Astrocyte (in vitro differentiated cells and primary cell): ENCODE measurements around the gene RBM22. TPM values are rescaled to one million over a fixed set of nuclear protein-coding genes. Genes with fewer than 3 reads are reported as not detected.

Experiments used
- DNase-seq: peaks from one replicate; pipeline ENCODE4 v3.0.0-alpha.2; 2010; ENCODE audit warnings: low read depth
- FAIRE-seq: peaks from 2 replicates; lab custom pipeline; 2011; peaks lifted over from hg19 to GRCh38; lab: Jason Lieb, UNC
- H2AFZ ChIP-seq: 2 replicates; pipeline ENCODE4 v1.6.0; 2012; ENCODE audit warnings: low read depth, low read length, inconsistent platforms
- H3K27ac ChIP-seq: 2 replicates; pipeline ENCODE4 v1.5.1; 2011; ENCODE audit warnings: low read depth, low read length, inconsistent platforms
- H3K27me3 ChIP-seq: 2 replicates; pipeline ENCODE4 v1.6.0; 2011; ENCODE audit warnings: low read length, inconsistent platforms; ENCODE audit not compliant: insufficient read depth
- H3K36me3 ChIP-seq: 2 replicates; pipeline ENCODE4 v1.5.1; 2011; ENCODE audit warnings: low read length, inconsistent platforms; ENCODE audit not compliant: insufficient read depth
- H3K4me1 ChIP-seq: 2 replicates; pipeline ENCODE4 v1.5.1; 2011; ENCODE audit warnings: low read length, inconsistent platforms; ENCODE audit not compliant: insufficient read depth
- H3K4me2 ChIP-seq: 2 replicates; pipeline ENCODE4 v1.6.0; 2012; ENCODE audit warnings: low read length, inconsistent platforms
- H3K4me3 ChIP-seq: 2 replicates; pipeline ENCODE4 v1.5.1; 2011; ENCODE audit warnings: low read depth, mild to moderate bottlenecking, low read length, inconsistent platforms; ENCODE audit not compliant: insufficient read depth
- H3K79me2 ChIP-seq: 2 replicates; pipeline ENCODE4 v1.6.0; 2012; ENCODE audit warnings: mild to moderate bottlenecking, low read length, inconsistent platforms; ENCODE audit not compliant: insufficient read depth
- H3K9ac ChIP-seq: 2 replicates; pipeline ENCODE4 v1.6.0; 2012; ENCODE audit warnings: mild to moderate bottlenecking, low read length, inconsistent platforms
- H3K9me3 ChIP-seq: 2 replicates; pipeline ENCODE4 v1.5.1; 2012; ENCODE audit warnings: low read depth, mild to moderate bottlenecking, low read length, inconsistent platforms; ENCODE audit not compliant: insufficient read depth
- H4K20me1 ChIP-seq: 2 replicates; pipeline ENCODE4 v1.6.0; 2012; ENCODE audit warnings: low read length, inconsistent platforms; ENCODE audit not compliant: insufficient read depth
- H3K27ac Mint-ChIP-seq: one replicate; pipeline ENCODE4 v1.8.0; 2021; ENCODE audit warnings: mild to moderate bottlenecking, mixed read lengths; ENCODE audit not compliant: unreplicated experiment
- H3K27me3 Mint-ChIP-seq: one replicate; pipeline ENCODE4 v1.8.0; 2021; ENCODE audit warnings: low read depth, mixed read lengths; ENCODE audit not compliant: unreplicated experiment
- H3K36me3 Mint-ChIP-seq: one replicate; pipeline ENCODE4 v1.8.0; 2021; ENCODE audit warnings: low read depth, mixed read lengths; ENCODE audit not compliant: unreplicated experiment
- H3K4me1 Mint-ChIP-seq: one replicate; pipeline ENCODE4 v1.8.0; 2021; ENCODE audit warnings: low read depth, mixed read lengths; ENCODE audit not compliant: unreplicated experiment
- H3K4me3 Mint-ChIP-seq: one replicate; pipeline ENCODE4 v1.8.0; 2021; ENCODE audit warnings: mild to moderate bottlenecking, moderate library complexity, mixed read lengths; ENCODE audit not compliant: unreplicated experiment
- H3K9me3 Mint-ChIP-seq: one replicate; pipeline ENCODE4 v1.8.0; 2021; ENCODE audit warnings: mild to moderate bottlenecking, mixed read lengths; ENCODE audit not compliant: unreplicated experiment
- CTCF ChIP-seq: IDR thresholded peaks from 2 replicates; pipeline ENCODE4 v1.5.1; 2011; ENCODE audit warnings: low read depth, mild to moderate bottlenecking, inconsistent platforms, low read length, moderate library complexity; ENCODE audit not compliant: insufficient read depth
- EZH2 ChIP-seq: IDR thresholded peaks from 2 replicates; pipeline ENCODE4 v1.6.1; 2012; ENCODE audit warnings: mild to moderate bottlenecking, low read length, inconsistent platforms; ENCODE audit not compliant: insufficient read depth
- total RNA-seq: library from RNA; stranded (reverse); gene quantifications from 2 replicates; pipeline ENCODE4 v1.2.1, GENCODE V29; 2021

The RBM22 gene
- total RNA-seq, 1 donor from 2014 or later, result 47.4 TPM

GRCh38 chr5:150659360-150660107 lies 41.3 kb downstream of the RBM22 start:
- Mint-ChIP-seq H3K27ac (no peak overlapping the region), H3K9me3 (peaks cover 3% of the 10 kb centered on the region), H3K4me3 (no peak overlapping the region), H3K27me3 (peaks cover 26% of the 10 kb centered on the region), H3K36me3 (peaks cover 4% of the 10 kb centered on the region), H3K4me1 (peaks cover 14% of the 10 kb centered on the region)
- Histone ChIP-seq H2AFZ (no peak overlapping the region), H3K79me2 (peaks cover under 1% of the 10 kb centered on the region), H3K4me1 (peaks cover 15% of the 10 kb centered on the region), H3K27ac (no peak overlapping the region), H3K27me3 (peaks cover 14% of the 10 kb centered on the region), H3K4me2 (no peak overlapping the region), H3K4me3 (no peak overlapping the region), H3K9me3 (no peaks in the 10 kb centered on the region), H3K36me3 (no peaks in the 10 kb centered on the region), H3K9ac (no peak overlapping the region), H4K20me1 (peaks cover 14% of the 10 kb centered on the region)
- TF ChIP-seq CTCF (no peak), EZH2 (no peak)
- DNase-seq (no peak), FAIRE-seq (no peak)

- peaks cover 7% of the 10 kb centered on the region for H3K36me3 Mint-ChIP-seq
- peaks cover 23% of the 10 kb centered on the region for H3K27me3 Mint-ChIP-seq
- Histone ChIP-seq H2AFZ (no peak overlapping the region), H3K4me1 (peaks cover 16% of the 10 kb centered on the region), H4K20me1 (peaks cover 22% of the 10 kb centered on the region), H3K79me2 (peaks cover 4% of the 10 kb centered on the region), H3K27ac (no peak overlapping the region), H3K9me3 (no peaks in the 10 kb centered on the region), H3K9ac (no peak overlapping the region), H3K27me3 (peaks cover 14% of the 10 kb centered on the region), H3K4me3 (no peak overlapping the region), H3K36me3 (no peaks in the 10 kb centered on the region), H3K4me2 (no peak overlapping the region)
- peaks cover 3% of the 10 kb centered on the region for H3K9me3 Mint-ChIP-seq
- TF ChIP-seq EZH2 (no peak), CTCF (no peak)
- peak overlapping the region; percentile 83 for H3K27ac Mint-ChIP-seq
- H3K4me1 Mint-ChIP-seq, result peaks cover 14% of the 10 kb centered on the region
- FAIRE-seq (no peak), DNase-seq (no peak)
- H3K4me3 Mint-ChIP-seq, result peak overlapping the region; percentile 28
Observed at GRCh38 chr5:150658699-150659265, 42.1 kb downstream of the RBM22 start.

- Histone ChIP-seq H3K27ac (no peak overlapping the region), H3K36me3 (no peaks in the 10 kb centered on the region), H3K27me3 (peaks cover 14% of the 10 kb centered on the region), H3K9ac (no peak overlapping the region), H3K4me1 (peaks cover 22% of the 10 kb centered on the region), H3K79me2 (peaks cover 4% of the 10 kb centered on the region), H3K4me3 (no peak overlapping the region), H2AFZ (no peak overlapping the region), H3K4me2 (no peak overlapping the region), H3K9me3 (no peaks in the 10 kb centered on the region), H4K20me1 (peaks cover 28% of the 10 kb centered on the region)
- DNase-seq (no peak), FAIRE-seq (no peak)
- Mint-ChIP-seq H3K9me3 (peaks cover 3% of the 10 kb centered on the region), H3K4me1 (peaks cover 18% of the 10 kb centered on the region), H3K27ac (no peak overlapping the region), H3K27me3 (peaks cover 23% of the 10 kb centered on the region), H3K36me3 (peaks cover 10% of the 10 kb centered on the region), H3K4me3 (no peak overlapping the region)
- TF ChIP-seq CTCF, result no peak
- TF ChIP-seq EZH2, result no peak
Observed at GRCh38 chr5:150658121-150658520, 42.7 kb downstream of the RBM22 start.
